Measurements from ENCODE around the gene ANXA6.

ANXA6 gene

DNA sequence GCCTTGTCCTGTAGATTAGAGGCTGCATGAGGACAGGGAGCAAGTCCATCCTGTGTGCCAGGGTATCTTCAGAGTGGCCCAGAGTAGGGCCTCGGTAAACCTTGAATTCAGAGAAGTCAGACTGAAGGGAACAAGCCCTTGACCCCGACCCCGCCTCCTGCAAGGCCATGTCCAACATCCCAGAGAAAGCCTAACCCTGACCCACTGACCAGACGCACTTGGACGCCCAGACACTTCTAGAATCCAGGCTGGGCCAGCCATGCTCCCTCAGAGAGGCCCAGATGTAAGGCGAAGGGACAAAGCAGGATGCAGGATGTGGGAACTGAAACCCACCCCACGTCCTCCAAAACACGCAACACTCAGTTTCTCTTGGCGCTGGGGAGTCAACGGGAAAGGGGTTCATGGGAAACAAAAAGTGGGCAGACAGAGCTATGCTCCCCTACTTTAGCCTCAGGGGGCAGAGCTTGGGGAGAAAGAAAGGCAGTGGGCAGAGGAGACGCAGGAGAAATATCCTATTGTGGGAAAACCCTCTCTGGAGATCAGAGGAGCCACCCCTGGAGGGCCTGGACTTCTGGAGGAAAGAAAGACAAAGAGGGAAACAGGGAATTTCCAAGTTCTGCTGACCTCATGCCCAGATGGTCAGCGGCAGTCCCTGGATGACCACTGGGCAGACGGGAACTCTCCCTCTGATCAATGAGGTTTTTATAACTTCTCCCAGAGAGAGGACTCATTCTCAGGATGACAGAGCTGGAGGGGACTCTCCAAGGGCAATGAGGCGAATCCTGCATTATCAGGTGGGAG, 89.7 kb downstream of the ANXA6 start:
- H3K27me3 ChIP-seq (ENCODE audit: low read depth, low read length) = no peaks in the 10 kb centered on the region
- peak overlapping the region; percentile 29 for H3K27ac ChIP-seq (ENCODE audit: low read length)
- no peak overlapping the region for H3K4me3 ChIP-seq (ENCODE audit: low read depth in 1 of 2, low read length in 2 of 2)
- peaks cover 25 to 69% of the 10 kb centered on the region in 2 donors for H3K4me1 ChIP-seq (ENCODE audit: control insufficient read depth in 1 of 2, insufficient read depth in 2 of 2, low read length in 2 of 2)
- peaks cover 0 to 8% of the 10 kb centered on the region in 2 donors for H3K36me3 ChIP-seq (ENCODE audit: control insufficient read depth in 1 of 2, insufficient read depth in 2 of 2, low read length in 2 of 2)
- no peaks in the 10 kb centered on the region for H3K9me3 ChIP-seq (ENCODE audit: control insufficient read depth in 1 of 2, low read length in 2 of 2)

DNA sequence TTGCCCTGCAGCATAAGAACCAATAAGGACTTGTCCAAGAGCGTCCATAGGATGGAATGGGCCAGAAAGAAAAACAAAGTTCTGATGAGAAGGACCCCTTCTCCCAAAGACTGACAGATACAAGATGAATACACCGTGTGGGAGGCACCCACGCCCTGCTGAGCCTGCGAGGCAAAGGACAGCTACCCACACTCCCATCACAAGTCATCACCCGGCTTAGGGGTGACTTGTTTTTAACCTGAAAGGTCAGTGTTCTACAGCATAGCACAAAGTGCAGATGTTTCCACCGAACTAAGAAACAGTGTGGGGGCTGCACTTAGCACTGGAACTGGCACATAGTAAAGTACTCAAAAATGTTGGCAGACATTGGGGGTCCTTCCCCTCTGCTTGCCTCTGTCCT, 90.7 kb downstream of the ANXA6 start:
- H3K4me1 ChIP-seq (ENCODE audit: control insufficient read depth in 1 of 2, insufficient read depth in 2 of 2, low read length in 2 of 2) = peaks cover 27 to 68% of the 10 kb centered on the region in 2 donors

DNA sequence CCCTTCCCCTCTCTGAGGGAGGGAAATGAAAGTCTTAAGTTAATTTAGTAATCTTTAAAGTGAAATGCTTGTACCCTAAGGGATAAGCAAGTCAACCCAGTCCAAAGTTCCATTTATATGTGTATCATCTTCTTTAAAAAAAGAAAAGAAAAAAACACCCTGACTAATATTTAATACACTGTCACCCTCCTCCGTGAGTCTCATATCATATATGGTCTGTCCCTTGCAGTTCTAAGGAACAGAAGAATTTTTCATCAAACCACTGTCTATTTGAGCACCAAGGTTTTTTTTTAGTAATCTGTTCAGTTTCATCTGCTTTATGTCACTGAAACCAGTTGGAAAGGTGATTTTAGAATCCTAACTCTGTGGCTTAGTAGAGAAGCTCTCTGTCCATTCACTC, 92.0 kb downstream of the ANXA6 start:
- H3K36me3 ChIP-seq (ENCODE audit: control insufficient read depth in 1 of 2, insufficient read depth in 2 of 2, low read length in 2 of 2) = peaks cover 20% of the 10 kb centered on the region in 2 donors
- H3K4me1 ChIP-seq (ENCODE audit: control insufficient read depth in 1 of 2, insufficient read depth in 2 of 2, low read length in 2 of 2) = peaks cover 27 to 66% of the 10 kb centered on the region in 2 donors
- no peaks in the 10 kb centered on the region for H3K27me3 ChIP-seq (ENCODE audit: low read depth, low read length)
- H3K27ac ChIP-seq (ENCODE audit: low read length) = no peak overlapping the region
- H3K4me3 ChIP-seq (ENCODE audit: low read depth in 1 of 2, low read length in 2 of 2) = no peak overlapping the region
- H3K9me3 ChIP-seq (ENCODE audit: control insufficient read depth in 1 of 2, low read length in 2 of 2) = no peaks in the 10 kb centered on the region

More for the DNA sequence above, 90.7 kb downstream of the ANXA6 start:
- H3K36me3 ChIP-seq (ENCODE audit: control insufficient read depth in 1 of 2, insufficient read depth in 2 of 2, low read length in 2 of 2) = peaks cover 9 to 17% of the 10 kb centered on the region in 2 donors
- H3K27ac ChIP-seq (ENCODE audit: low read length) = no peak overlapping the region
- no peaks in the 10 kb centered on the region for H3K9me3 ChIP-seq (ENCODE audit: control insufficient read depth in 1 of 2, low read length in 2 of 2)
- H3K4me3 ChIP-seq (ENCODE audit: low read depth in 1 of 2, low read length in 2 of 2) = no peak overlapping the region
- no peaks in the 10 kb centered on the region for H3K27me3 ChIP-seq (ENCODE audit: low read depth, low read length)

DNA sequence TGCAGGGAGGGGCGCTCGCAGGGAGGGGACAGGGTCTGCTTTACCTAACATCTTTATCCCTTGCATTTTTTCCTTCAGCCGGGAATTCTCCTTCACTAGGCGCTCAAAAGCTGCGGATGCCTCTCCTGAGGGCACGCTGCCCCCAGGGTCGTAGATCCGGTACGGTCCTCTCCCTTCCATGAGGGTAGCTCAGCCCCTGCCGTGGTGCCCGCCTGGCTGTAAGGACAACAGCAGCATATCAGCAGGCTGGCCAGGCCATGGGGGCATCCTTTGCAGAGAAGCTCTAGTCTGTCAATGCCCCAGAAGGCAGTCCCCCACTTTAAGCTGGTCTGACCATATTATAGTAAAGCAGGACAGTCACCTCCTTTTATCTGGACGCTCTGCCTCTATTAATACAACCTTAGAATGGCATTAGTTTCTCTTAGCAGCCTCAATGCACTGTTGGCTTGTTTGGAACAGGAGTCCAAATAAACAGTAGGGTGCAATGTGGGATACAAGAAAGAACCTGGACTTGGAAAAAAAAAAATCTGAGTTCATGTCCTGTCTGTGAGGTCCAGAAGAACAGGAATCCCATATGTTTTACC, 92.6 kb downstream of the ANXA6 start:
- Histone ChIP-seq H3K9me3 (ENCODE audit: control insufficient read depth in 1 of 2, low read length in 2 of 2) (no peaks in the 10 kb centered on the region), H3K4me1 (ENCODE audit: control insufficient read depth in 1 of 2, insufficient read depth in 2 of 2, low read length in 2 of 2) (peaks cover 32 to 60% of the 10 kb centered on the region in 2 donors), H3K27me3 (ENCODE audit: low read depth, low read length) (no peaks in the 10 kb centered on the region), H3K27ac (ENCODE audit: low read length) (no peak overlapping the region), H3K36me3 (ENCODE audit: control insufficient read depth in 1 of 2, insufficient read depth in 2 of 2, low read length in 2 of 2) (peaks cover 20 to 25% of the 10 kb centered on the region in 2 donors), H3K4me3 (ENCODE audit: low read depth in 1 of 2, low read length in 2 of 2) (no peak overlapping the region)

DNA sequence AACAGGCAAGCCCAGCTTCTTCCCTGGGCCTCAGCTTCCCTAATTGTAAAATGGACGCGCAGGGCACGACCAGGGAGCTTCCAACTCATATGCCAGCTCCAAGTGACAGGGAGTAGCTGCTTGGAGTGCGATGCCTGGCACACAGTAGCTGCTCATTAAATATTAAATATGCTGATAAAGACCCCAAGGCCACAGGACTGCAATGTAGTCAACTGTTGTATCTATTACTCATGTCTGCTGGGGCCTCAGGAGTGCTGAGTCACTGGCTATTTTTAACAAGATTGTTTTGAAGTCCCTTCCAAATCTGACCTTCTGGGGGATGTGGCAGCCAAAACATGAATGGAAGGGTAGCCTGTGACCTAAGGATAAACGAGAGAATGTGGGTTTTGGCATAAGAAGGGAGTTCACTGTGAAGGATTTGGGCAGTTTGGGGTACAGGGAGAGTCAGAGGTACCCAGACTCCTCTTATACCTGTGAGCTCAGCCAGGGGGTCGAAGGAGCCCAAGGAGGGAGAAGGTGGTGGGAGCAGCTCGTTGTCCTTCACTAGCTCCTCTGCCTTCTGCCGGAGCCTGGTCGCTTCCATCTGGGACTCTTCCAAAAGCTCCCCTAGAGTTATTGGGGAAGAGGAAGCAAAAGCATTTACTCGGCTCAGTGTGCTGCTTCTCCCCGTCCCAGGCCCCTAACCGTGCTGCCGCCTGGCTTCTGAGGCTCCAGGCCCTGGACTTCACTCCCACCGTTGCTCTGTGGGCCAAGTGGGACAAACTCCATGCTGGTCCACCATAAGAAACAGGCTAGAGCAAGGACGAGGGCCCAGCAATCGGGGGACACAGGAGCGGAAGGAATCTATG, 94.2 kb downstream of the ANXA6 start:
- Histone ChIP-seq H3K27me3 (ENCODE audit: low read depth, low read length) (no peaks in the 10 kb centered on the region), H3K4me1 (ENCODE audit: control insufficient read depth in 1 of 2, insufficient read depth in 2 of 2, low read length in 2 of 2) (peaks cover 22 to 45% of the 10 kb centered on the region in 2 donors), H3K4me3 (ENCODE audit: low read depth in 1 of 2, low read length in 2 of 2) (peak overlapping the region in 1 of 2 donors; percentile 33), H3K9me3 (ENCODE audit: control insufficient read depth in 1 of 2, low read length in 2 of 2) (no peaks in the 10 kb centered on the region), H3K27ac (ENCODE audit: low read length) (peak overlapping the region; percentile 53), H3K36me3 (ENCODE audit: control insufficient read depth in 1 of 2, insufficient read depth in 2 of 2, low read length in 2 of 2) (peaks cover 25 to 35% of the 10 kb centered on the region in 2 donors)

DNA sequence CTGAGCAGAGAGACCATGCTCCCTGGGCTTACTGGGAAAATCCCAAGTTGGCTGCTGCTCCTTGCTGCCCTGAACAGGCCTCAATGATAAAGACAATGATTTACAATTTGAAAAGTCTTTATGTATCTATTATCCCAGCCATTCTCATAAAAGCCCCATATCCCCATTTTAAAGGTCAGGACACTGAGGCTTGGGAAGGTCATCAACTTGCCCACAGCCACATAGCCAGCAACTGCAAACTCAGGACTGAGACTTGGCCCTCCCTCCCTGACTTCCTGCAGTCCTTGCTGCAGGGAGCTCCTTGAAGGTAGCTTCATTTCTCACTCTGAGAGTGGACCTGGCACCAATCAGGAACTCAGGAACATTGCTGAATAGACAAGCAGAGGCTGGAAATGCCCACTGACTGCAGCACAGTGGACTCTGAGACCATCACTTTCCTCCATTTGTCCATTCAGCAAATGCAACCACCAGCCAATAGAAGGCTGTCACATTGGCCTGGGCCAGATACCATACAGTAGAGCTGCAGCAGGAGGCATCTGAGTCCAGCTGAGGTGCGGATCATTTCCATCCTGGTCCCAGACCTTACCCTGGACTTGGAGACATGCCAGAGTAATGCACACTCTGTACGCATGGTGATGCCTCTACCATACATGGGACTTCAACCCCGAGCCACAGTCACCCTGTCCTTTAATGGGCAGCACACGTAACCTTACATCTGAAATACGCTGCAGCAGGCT, 95.0 kb downstream of the ANXA6 start:
- peaks cover 15 to 40% of the 10 kb centered on the region in 2 donors for H3K4me1 ChIP-seq (ENCODE audit: control insufficient read depth in 1 of 2, insufficient read depth in 2 of 2, low read length in 2 of 2)
- H3K36me3 ChIP-seq (ENCODE audit: control insufficient read depth in 1 of 2, insufficient read depth in 2 of 2, low read length in 2 of 2) = peaks cover 31 to 36% of the 10 kb centered on the region in 2 donors
- H3K4me3 ChIP-seq (ENCODE audit: low read depth in 1 of 2, low read length in 2 of 2) = no peak overlapping the region
- no peaks in the 10 kb centered on the region for H3K27me3 ChIP-seq (ENCODE audit: low read depth, low read length)
- no peak overlapping the region for H3K27ac ChIP-seq (ENCODE audit: low read length)
- no peaks in the 10 kb centered on the region for H3K9me3 ChIP-seq (ENCODE audit: control insufficient read depth in 1 of 2, low read length in 2 of 2)

DNA sequence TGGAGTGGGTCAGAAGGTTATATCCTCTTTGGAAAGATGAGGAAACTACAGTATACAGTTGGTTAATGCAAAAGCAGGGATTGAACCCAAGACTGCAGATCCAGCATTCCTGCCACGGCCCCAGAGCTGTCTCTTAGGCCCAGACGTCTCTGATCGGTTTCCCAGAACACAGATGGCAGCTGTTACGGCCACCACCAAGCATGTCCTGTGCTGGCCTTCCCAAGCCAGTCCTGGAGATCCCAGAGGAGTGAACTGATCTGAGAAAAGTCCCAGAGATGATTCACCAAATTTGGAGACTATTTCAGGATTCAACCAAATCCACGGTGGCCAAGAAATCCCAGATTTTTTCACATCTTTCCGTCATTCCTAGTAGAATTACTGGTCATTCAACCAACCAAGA, 96.8 kb downstream of the ANXA6 start:
- Histone ChIP-seq H3K9me3 (ENCODE audit: control insufficient read depth in 1 of 2, low read length in 2 of 2) (no peaks in the 10 kb centered on the region), H3K27me3 (ENCODE audit: low read depth, low read length) (no peaks in the 10 kb centered on the region), H3K27ac (ENCODE audit: low read length) (no peak overlapping the region), H3K4me3 (ENCODE audit: low read depth in 1 of 2, low read length in 2 of 2) (no peak overlapping the region), H3K36me3 (ENCODE audit: control insufficient read depth in 1 of 2, insufficient read depth in 2 of 2, low read length in 2 of 2) (peaks cover 39 to 41% of the 10 kb centered on the region in 2 donors), H3K4me1 (ENCODE audit: control insufficient read depth in 1 of 2, insufficient read depth in 2 of 2, low read length in 2 of 2) (peaks cover 15 to 29% of the 10 kb centered on the region in 2 donors)

DNA sequence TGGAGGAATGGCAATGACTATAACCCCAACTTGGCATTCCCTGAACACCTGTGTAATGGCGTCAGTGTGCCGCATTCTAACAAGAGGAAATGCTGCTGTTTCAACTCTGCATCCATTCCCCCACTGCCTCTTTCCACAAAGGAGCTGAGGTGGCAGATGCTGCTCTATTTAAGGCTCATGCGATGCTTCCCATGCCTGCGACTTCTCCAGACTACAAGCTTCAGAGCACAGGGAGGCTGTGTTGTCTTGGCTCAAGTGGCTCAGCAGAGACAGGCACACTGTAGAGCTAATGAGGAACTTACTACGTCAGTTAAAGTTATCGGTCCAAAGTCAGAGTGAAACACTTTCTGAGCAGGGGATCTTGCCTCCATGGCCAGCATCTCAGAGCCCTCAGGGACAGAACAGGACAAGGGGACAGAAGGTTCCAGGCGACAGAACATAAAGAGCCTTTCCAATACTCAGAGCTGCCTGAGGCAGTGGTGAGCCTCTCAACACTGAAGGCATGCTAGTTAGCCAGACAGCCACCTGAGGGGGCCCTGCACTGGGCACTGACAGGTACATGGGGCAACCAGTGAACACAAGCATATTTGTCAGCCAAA, 98.6 kb downstream of the ANXA6 start:
- H3K4me1 ChIP-seq (ENCODE audit: control insufficient read depth in 1 of 2, insufficient read depth in 2 of 2, low read length in 2 of 2) = peaks cover 15 to 19% of the 10 kb centered on the region in 2 donors
- H3K36me3 ChIP-seq (ENCODE audit: control insufficient read depth in 1 of 2, insufficient read depth in 2 of 2, low read length in 2 of 2) = peaks cover 45 to 47% of the 10 kb centered on the region in 2 donors
- H3K9me3 ChIP-seq (ENCODE audit: control insufficient read depth in 1 of 2, low read length in 2 of 2) = no peaks in the 10 kb centered on the region
- no peaks in the 10 kb centered on the region for H3K27me3 ChIP-seq (ENCODE audit: low read depth, low read length)
- H3K27ac ChIP-seq (ENCODE audit: low read length) = peak overlapping the region; percentile 21
- no peak overlapping the region for H3K4me3 ChIP-seq (ENCODE audit: low read depth in 1 of 2, low read length in 2 of 2)

DNA sequence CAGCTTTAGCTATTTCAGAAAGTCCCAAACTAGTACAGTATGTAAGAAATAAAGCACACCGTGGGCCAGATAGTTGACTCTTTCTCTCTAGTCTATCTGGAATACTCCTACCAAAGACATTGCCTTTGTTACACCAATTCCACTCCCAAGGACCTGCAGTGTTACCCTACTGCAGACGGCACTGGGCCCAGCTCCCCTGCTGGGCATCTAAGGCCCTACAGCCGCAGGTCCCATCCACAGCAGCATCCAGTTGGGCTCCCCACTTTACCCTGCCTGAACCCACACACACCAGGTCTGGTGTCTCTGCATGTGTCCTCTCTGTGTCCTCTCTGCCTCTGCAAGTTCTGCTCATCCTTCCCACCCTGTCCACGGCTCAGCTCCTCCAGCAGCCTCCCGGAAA, 99.3 kb downstream of the ANXA6 start:
- no peak overlapping the region for H3K4me3 ChIP-seq (ENCODE audit: low read depth in 1 of 2, low read length in 2 of 2)
- no peak overlapping the region for H3K27ac ChIP-seq (ENCODE audit: low read length)
- peaks cover 11 to 12% of the 10 kb centered on the region in 2 donors for H3K4me1 ChIP-seq (ENCODE audit: control insufficient read depth in 1 of 2, insufficient read depth in 2 of 2, low read length in 2 of 2)
- peaks cover 47 to 51% of the 10 kb centered on the region in 2 donors for H3K36me3 ChIP-seq (ENCODE audit: control insufficient read depth in 1 of 2, insufficient read depth in 2 of 2, low read length in 2 of 2)
- no peaks in the 10 kb centered on the region for H3K9me3 ChIP-seq (ENCODE audit: control insufficient read depth in 1 of 2, low read length in 2 of 2)
- no peaks in the 10 kb centered on the region for H3K27me3 ChIP-seq (ENCODE audit: low read depth, low read length)

DNA sequence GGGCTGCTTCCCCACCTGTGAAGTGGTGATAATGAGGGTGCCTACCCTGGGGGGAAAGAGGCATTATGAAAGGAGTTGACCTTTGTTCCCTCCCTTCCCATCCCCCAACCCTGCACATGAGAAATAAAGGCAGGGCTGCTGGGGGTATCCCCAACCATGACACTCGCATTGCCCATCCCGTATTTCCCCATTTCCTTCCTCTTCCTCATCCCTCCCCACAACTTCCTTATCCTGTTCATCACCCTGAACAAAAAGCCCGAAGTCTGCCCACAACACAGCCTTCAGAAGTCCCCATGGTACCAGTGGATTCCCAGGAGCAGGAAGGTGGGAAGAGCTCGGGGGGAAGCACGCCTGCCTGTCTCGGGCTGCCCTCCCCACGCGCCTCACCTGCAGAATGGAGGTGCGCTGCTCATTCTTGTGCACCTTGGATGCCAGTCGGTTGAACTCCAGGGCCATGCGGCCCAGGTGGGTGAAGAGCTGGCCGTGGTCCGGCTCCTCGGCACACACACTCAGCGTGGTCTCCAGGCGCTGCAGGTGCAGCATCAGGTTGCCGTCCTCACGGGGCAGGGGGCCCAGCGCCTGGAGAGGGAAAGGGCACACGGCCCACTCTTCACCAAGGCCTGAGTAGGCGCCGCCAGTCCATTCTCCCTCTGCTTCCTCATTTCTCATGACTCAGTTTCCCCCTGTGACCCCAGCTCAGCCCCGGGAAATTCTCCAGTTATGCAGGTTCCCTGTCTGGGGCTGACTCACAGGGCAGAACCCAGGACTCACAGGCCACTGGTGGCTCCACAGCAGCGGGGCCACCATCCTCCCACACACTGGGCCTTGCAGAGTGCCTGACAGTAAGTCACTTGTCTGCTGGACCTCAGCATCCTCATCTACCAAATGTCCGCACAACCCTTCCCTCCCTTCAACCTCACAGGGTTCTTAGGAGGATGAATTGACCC, 100.9 kb downstream of the ANXA6 start:
- Histone ChIP-seq H3K4me3 (ENCODE audit: low read depth in 1 of 2, low read length in 2 of 2) (no peak overlapping the region), H3K27me3 (ENCODE audit: low read depth, low read length) (no peaks in the 10 kb centered on the region), H3K4me1 (ENCODE audit: control insufficient read depth in 1 of 2, insufficient read depth in 2 of 2, low read length in 2 of 2) (peaks cover 5 to 7% of the 10 kb centered on the region in 2 donors), H3K27ac (ENCODE audit: low read length) (no peak overlapping the region), H3K9me3 (ENCODE audit: control insufficient read depth in 1 of 2, low read length in 2 of 2) (no peaks in the 10 kb centered on the region), H3K36me3 (ENCODE audit: control insufficient read depth in 1 of 2, insufficient read depth in 2 of 2, low read length in 2 of 2) (peaks cover 35 to 45% of the 10 kb centered on the region in 2 donors)
